Measurements from ENCODE around the gene FXYD2. TPM values are rescaled to one million over a fixed set of nuclear protein-coding genes. Genes with fewer than 3 reads are reported as not detected.

The FXYD2 gene
- total and polyA plus RNA-seq, 2 donors (not counting 3 experiments of a cell fraction or from before 2014, with no cell fraction given), result 0.99 to 1.8 TPM

DNA sequence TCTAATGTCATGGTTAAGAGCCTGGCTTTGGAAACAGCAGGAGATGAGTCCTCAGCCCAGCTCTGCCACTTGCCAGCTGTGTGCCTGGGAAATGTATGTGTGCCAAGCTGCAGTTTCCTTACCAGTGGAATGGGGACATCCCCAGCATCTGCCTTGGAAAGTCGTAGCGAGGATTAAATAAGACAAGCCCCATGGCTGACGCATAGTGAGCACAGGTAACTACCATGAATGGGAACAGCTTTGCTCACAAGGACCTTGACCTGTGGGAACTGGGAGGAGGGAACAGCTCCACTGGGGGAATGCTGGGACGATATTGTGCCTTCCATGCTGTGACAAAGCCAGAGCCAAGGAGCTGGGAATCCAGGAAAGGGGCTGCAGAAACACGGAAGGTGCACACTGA is 24.9 kb downstream of the FXYD2 start:
- no peak overlapping the region for H3K27ac ChIP-seq (ENCODE audit: insufficient read depth, low read depth, low read length)
- no peaks in the 10 kb centered on the region for H4K20me1 ChIP-seq (replicated peaks; ENCODE audit: control insufficient read depth, extremely low read depth, insufficient read depth, low read length)
- dilution Hi-C loops (cut with MboI; ENCODE audit: extremely low pct_ligation_motif_present, low sequenced_read_pairs) (no loop called here), intact Hi-C loops (cut with micrococcal nuclease) (loop anchor here (1.0 kb wide), 1 partner anchor 40 kb away; no protein-coding TSS in a partner anchor)
- no peak overlapping the region for H3K9ac ChIP-seq (replicated peaks; ENCODE audit: extremely low read depth, insufficient read depth, low read length)
- H3K4me2 ChIP-seq (ENCODE audit: insufficient read depth, low read length), result no peak overlapping the region
- no peaks in the 10 kb centered on the region for H3K9me1 ChIP-seq (replicated peaks; ENCODE audit: control insufficient read depth, extremely low read depth, insufficient read depth, low read length)
- H3K4me3 ChIP-seq (replicated peaks in 1 of 3; ENCODE audit: insufficient read depth in 1 of 3, low read depth in 1 of 3, low read length in 3 of 3), result no peak overlapping the region
- no peak for DNase-seq (ENCODE audit: low read depth, low spot score)
- CTCF ChIA-PET, result interaction anchor here (1.1 to 3.1 kb wide), 5 partner anchors 8 to 373 kb away, joined by 3 to 22 read pairs (median 8); no protein-coding TSS in a partner anchor
- POLR2A ChIA-PET, result no interaction called here
- no peaks in the 10 kb centered on the region for H3K4me1 ChIP-seq (ENCODE audit: control insufficient read depth, extremely low read depth, insufficient read depth, low read length)
- peaks cover 38 to 44% of the 10 kb centered on the region in 2 experiments for H3K27me3 ChIP-seq (ENCODE audit: control insufficient read depth in 2 of 2, insufficient read depth in 2 of 2, low read length in 2 of 2)
- no peak overlapping the region for H2AFZ ChIP-seq (ENCODE audit: low read depth, low read length)
- FAIRE-seq, result no peak
- TF ChIP-seq EZH2 (IDR thresholded peaks at IDR 0.05; ENCODE audit: borderline replicate concordance, low read depth, low read length, severe bottlenecking) (no peak), POLR2A (IDR thresholded peaks at IDR 0.05; ENCODE audit: low read depth, low read length) (no peak), POLR2AphosphoS5 (IDR thresholded peaks at IDR 0.05; ENCODE audit: insufficient read depth, low read depth, low read length) (no peak), JUN (IDR thresholded peaks at IDR 0.05; ENCODE audit: borderline replicate concordance, insufficient read depth, insufficient read length, low read depth) (no peak), FOS (IDR thresholded peaks at IDR 0.05; ENCODE audit: borderline replicate concordance, insufficient read depth, low read length) (no peak), GATA2 (IDR thresholded peaks at IDR 0.05; ENCODE audit: insufficient read depth, insufficient read length, low read depth, low read length) (no peak), MYC (IDR thresholded peaks at IDR 0.05; ENCODE audit: low read depth, low read length) (no peak)
- TF ChIP-seq, protein P1, sequence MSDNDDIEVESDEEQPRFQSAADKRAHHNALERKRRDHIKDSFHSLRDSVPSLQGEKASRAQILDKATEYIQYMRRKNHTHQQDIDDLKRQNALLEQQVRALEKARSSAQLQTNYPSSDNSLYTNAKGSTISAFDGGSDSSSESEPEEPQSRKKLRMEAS (IDR thresholded peaks at IDR 0.05; ENCODE audit: insufficient read depth, insufficient read length), result no peak
- TF ChIP-seq, protein P2, sequence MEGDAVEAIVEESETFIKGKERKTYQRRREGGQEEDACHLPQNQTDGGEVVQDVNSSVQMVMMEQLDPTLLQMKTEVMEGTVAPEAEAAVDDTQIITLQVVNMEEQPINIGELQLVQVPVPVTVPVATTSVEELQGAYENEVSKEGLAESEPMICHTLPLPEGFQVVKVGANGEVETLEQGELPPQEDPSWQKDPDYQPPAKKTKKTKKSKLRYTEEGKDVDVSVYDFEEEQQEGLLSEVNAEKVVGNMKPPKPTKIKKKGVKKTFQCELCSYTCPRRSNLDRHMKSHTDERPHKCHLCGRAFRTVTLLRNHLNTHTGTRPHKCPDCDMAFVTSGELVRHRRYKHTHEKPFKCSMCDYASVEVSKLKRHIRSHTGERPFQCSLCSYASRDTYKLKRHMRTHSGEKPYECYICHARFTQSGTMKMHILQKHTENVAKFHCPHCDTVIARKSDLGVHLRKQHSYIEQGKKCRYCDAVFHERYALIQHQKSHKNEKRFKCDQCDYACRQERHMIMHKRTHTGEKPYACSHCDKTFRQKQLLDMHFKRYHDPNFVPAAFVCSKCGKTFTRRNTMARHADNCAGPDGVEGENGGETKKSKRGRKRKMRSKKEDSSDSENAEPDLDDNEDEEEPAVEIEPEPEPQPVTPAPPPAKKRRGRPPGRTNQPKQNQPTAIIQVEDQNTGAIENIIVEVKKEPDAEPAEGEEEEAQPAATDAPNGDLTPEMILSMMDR (IDR thresholded peaks at IDR 0.05; ENCODE audit: extremely low read depth in 1 of 2, insufficient read depth in 1 of 2, low read depth in 1 of 2, low read length in 2 of 2), result no peak
- H3K9me3 ChIP-seq (replicated peaks; ENCODE audit: control insufficient read depth, insufficient read depth, low read length), result no peaks in the 10 kb centered on the region
- H3K36me3 ChIP-seq (ENCODE audit: control insufficient read depth in 2 of 2, extremely low read depth in 1 of 2, insufficient read depth in 2 of 2, low read length in 2 of 2), result no peaks in the 10 kb centered on the region
- no TSS peak for BruUV-seq (replicated peaks)
- H3K79me2 ChIP-seq (ENCODE audit: control insufficient read depth, insufficient read depth, low read length), result no peaks in the 10 kb centered on the region

Measured in endothelial cell of umbilical vein (primary cell).